H9 (cell line): ENCODE measurements around the gene KRT2. TPM values are rescaled to one million over a fixed set of nuclear protein-coding genes. Genes with fewer than 3 reads are reported as not detected.

Source experiments
- DNase-seq: peaks from one replicate; pipeline ENCODE4 v3.0.0-alpha.2; 2017
- H2AFZ ChIP-seq: one replicate; pipeline ENCODE4 v1.6.1; 2013; ENCODE audit warnings: mild to moderate bottlenecking, low read length, control low read depth, moderate library complexity
- H2AK5ac ChIP-seq: 2 replicates; pipeline ENCODE4 v1.6.1; 2013; ENCODE audit warnings: low read length, control low read depth, mixed read lengths; ENCODE audit not compliant: insufficient read length
- H2BK120ac ChIP-seq: one replicate; pipeline ENCODE4 v1.6.1; 2013; ENCODE audit warnings: low read depth, mild to moderate bottlenecking, low read length, control low read depth, inconsistent platforms; ENCODE audit not compliant: poor library complexity, severe bottlenecking
- H2BK12ac ChIP-seq: 2 replicates; pipeline ENCODE4 v1.6.1; 2013; ENCODE audit warnings: low read length, control low read depth, mixed read lengths, low read depth; ENCODE audit not compliant: insufficient read length
- H2BK15ac ChIP-seq: 2 replicates; pipeline ENCODE4 v1.6.1; 2013; ENCODE audit warnings: low read depth, low read length, control low read depth
- H2BK20ac ChIP-seq: one replicate; pipeline ENCODE4 v1.6.1; 2013; ENCODE audit warnings: low read depth, mild to moderate bottlenecking, low read length, control low read depth, inconsistent platforms; ENCODE audit not compliant: poor library complexity, severe bottlenecking
- H2BK5ac ChIP-seq: 2 replicates; pipeline ENCODE4 v1.6.1; 2013; ENCODE audit warnings: low read length, control low read depth, mixed read lengths; ENCODE audit not compliant: insufficient read length
- H3K14ac ChIP-seq: 2 replicates; pipeline ENCODE4 v1.6.1; 2013; ENCODE audit warnings: low read length, control low read depth; ENCODE audit not compliant: insufficient read depth
- H3K18ac ChIP-seq: 2 replicates; pipeline ENCODE4 v1.6.1; 2013; ENCODE audit warnings: low read depth, mild to moderate bottlenecking, mixed read lengths, low read length, control low read depth; ENCODE audit not compliant: insufficient read length
- H3K23ac ChIP-seq: 2 replicates; pipeline ENCODE4 v1.6.1; 2013; ENCODE audit warnings: low read length, control low read depth, mixed read lengths, low read depth; ENCODE audit not compliant: insufficient read length
- H3K23me2 ChIP-seq: 2 replicates; pipeline ENCODE4 v1.6.1; 2013; ENCODE audit warnings: low read depth, mild to moderate bottlenecking, mixed read lengths, low read length, control low read depth; ENCODE audit not compliant: insufficient read length, poor library complexity, severe bottlenecking
- H3K27ac ChIP-seq: 2 replicates; pipeline ENCODE4 v1.5.1; 2013; ENCODE audit warnings: low read length, control low read depth, mixed read lengths, low read depth; ENCODE audit not compliant: insufficient read length
- H3K27me3 ChIP-seq: 2 replicates; pipeline ENCODE4 v1.6.1; 2013; ENCODE audit warnings: low read length, control low read depth, inconsistent platforms; ENCODE audit not compliant: insufficient read depth
- H3K4ac ChIP-seq: 2 replicates; pipeline ENCODE4 v1.6.1; 2013; ENCODE audit warnings: low read depth, mild to moderate bottlenecking, control low read depth, inconsistent platforms, low read length, moderate library complexity
- H3K4me1 ChIP-seq: 2 replicates; pipeline ENCODE4 v1.6.1; 2013; ENCODE audit warnings: low read length, control low read depth, inconsistent platforms; ENCODE audit not compliant: insufficient read depth
- H3K4me2 ChIP-seq: 2 replicates; pipeline ENCODE4 v1.6.1; 2013; ENCODE audit warnings: low read length, control low read depth, mixed read lengths; ENCODE audit not compliant: insufficient read length, insufficient read depth
- H3K56ac ChIP-seq: 2 replicates; pipeline ENCODE4 v1.6.1; 2013; ENCODE audit warnings: low read depth, mild to moderate bottlenecking, mixed read lengths, low read length, control low read depth; ENCODE audit not compliant: insufficient read length
- H3K79me1 ChIP-seq: 2 replicates; pipeline ENCODE4 v1.6.1; 2013; ENCODE audit warnings: low read depth, mild to moderate bottlenecking, moderate library complexity, low read length, control low read depth, inconsistent platforms; ENCODE audit not compliant: insufficient read depth, poor library complexity, severe bottlenecking
- H3K79me2 ChIP-seq: 2 replicates; pipeline ENCODE4 v1.6.1; 2013; ENCODE audit warnings: low read length, control low read depth, inconsistent platforms; ENCODE audit not compliant: insufficient read depth
- H3K9ac ChIP-seq: 2 replicates; pipeline ENCODE4 v1.6.1; 2013; ENCODE audit warnings: low read length, control low read depth, mixed read lengths; ENCODE audit not compliant: insufficient read length; ENCODE audit errors: extremely low read depth
- H3K9me3 ChIP-seq: one replicate; pipeline ENCODE4 v1.6.1; 2013; ENCODE audit warnings: low read depth, low read length, inconsistent platforms; ENCODE audit not compliant: control insufficient read depth
- H3T11ph ChIP-seq: one replicate; pipeline ENCODE4 v1.6.1; 2013; ENCODE audit warnings: mild to moderate bottlenecking, low read length, control low read depth, inconsistent platforms
- H4K20me1 ChIP-seq: one replicate; pipeline ENCODE4 v1.6.1; 2013; ENCODE audit not compliant: control insufficient read depth, insufficient read length, insufficient read depth
- H4K5ac ChIP-seq: 2 replicates; pipeline ENCODE4 v1.6.1; 2013; ENCODE audit warnings: low read depth, mild to moderate bottlenecking, mixed read lengths, low read length, control low read depth; ENCODE audit not compliant: insufficient read length
- H4K8ac ChIP-seq: replicated peaks from 2 replicates; pipeline ENCODE4 v1.6.1; 2013; ENCODE audit warnings: low read length, control low read depth, mixed read lengths, low read depth; ENCODE audit not compliant: insufficient read length
- H4K91ac ChIP-seq: 2 replicates; pipeline ENCODE4 v1.6.1; 2013; ENCODE audit warnings: low read depth, mild to moderate bottlenecking, moderate library complexity, mixed read lengths, low read length, control low read depth; ENCODE audit not compliant: insufficient read length
- H3K27ac Mint-ChIP-seq, 3 experiments: 2 replicates in 2 of 3; 3 replicates in 1 of 3; pipeline ENCODE4 v1.8.0; 2020 to 2021; ENCODE audit warnings: mixed read lengths in 3 of 3, mild to moderate bottlenecking in 1 of 3, moderate library complexity in 1 of 3
- H3K27me3 Mint-ChIP-seq: 2 replicates; pipeline ENCODE4 v1.8.0; 2021; ENCODE audit warnings: low read depth, mild to moderate bottlenecking, moderate library complexity, mixed read lengths
- H3K36me3 Mint-ChIP-seq, 3 experiments: 2 replicates in 2 of 3; 3 replicates in 1 of 3; pipeline ENCODE4 v1.8.0; 2020 to 2021; ENCODE audit warnings: low read depth in 3 of 3, mixed read lengths in 3 of 3; ENCODE audit not compliant: insufficient read depth in 1 of 3
- H3K4me1 Mint-ChIP-seq, 2 experiments: 2 replicates each; pipeline ENCODE4 v1.8.0; 2020; ENCODE audit warnings: mixed read lengths in 2 of 2
- H3K4me3 Mint-ChIP-seq, 2 experiments: 2 replicates in 1 of 2; 3 replicates in 1 of 2; pipeline ENCODE4 v1.8.0; 2020 to 2021; ENCODE audit warnings: mild to moderate bottlenecking in 2 of 2, mixed read lengths in 2 of 2, moderate library complexity in 1 of 2
- H3K9me3 Mint-ChIP-seq, 2 experiments: 2 replicates in 1 of 2; 3 replicates in 1 of 2; pipeline ENCODE4 v1.8.0; 2020; ENCODE audit warnings: mild to moderate bottlenecking in 2 of 2, mixed read lengths in 2 of 2, moderate library complexity in 1 of 2
- CTCF ChIP-seq: fragments of 200-600 bp; sonication (generic); conservative IDR thresholded peaks from 3 replicates; pipeline ENCODE4 v1.8.0; 2021; ENCODE audit warnings: antibody characterized with exemption, mild to moderate bottlenecking
- WGBS: extraction: QIAGEN DNeasy Blood & Tissue Kit; methylation state at CpG from one replicate; pipeline ENCODE4 v1.1.7; 2013; ENCODE audit warnings: missing lambda C conversion rate, low lambda C conversion rate, mixed read lengths; ENCODE audit not compliant: insufficient read length; ENCODE audit errors: extremely low coverage; 5-methylcytosine and 5-hydroxymethylcytosine counted together
- total RNA-seq: library from RNA; stranded (reverse); gene quantifications from 2 replicates; pipeline ENCODE4 v1.2.1, GENCODE V29; 2021

Gene KRT2
- total RNA-seq, 1 experiment from 2014 or later: not detected

- Histone ChIP-seq H3K18ac (no peak overlapping the region), H3K23me2 (peaks cover 9% of the 10 kb centered on the region), H3K4me2 (no peak overlapping the region), H3K4ac (no peak overlapping the region), H4K5ac (no peak overlapping the region), H2BK15ac (no peak overlapping the region), H3K56ac (no peak overlapping the region), H3K27ac (no peak overlapping the region), H3K9ac (no peak overlapping the region), H3K14ac (no peak overlapping the region; the same call in 1 of the 2 replicates), H3T11ph (no peak overlapping the region), H4K20me1 (peaks cover 2% of the 10 kb centered on the region), H4K91ac (no peak overlapping the region), H2BK12ac (no peak overlapping the region), H3K79me1 (no peaks in the 10 kb centered on the region), H3K27me3 (no peaks in the 10 kb centered on the region; the same call in 1 of the 2 replicates), H3K23ac (no peak overlapping the region), H3K9me3 (no peaks in the 10 kb centered on the region), H4K8ac (no peak overlapping the region), H2BK5ac (no peak overlapping the region), H3K4me1 (peaks cover 3% of the 10 kb centered on the region; the same call in 1 of the 2 replicates), H2AFZ (no peak overlapping the region), H2AK5ac (no peak overlapping the region), H2BK120ac (no peak overlapping the region), H2BK20ac (no peak overlapping the region), H3K79me2 (no peaks in the 10 kb centered on the region)
- no peak for TF ChIP-seq CTCF
- no peak overlapping the region for H3K4me3 Mint-ChIP-seq
- peaks cover 23 to 24% of the 10 kb centered on the region in 2 experiments for H3K4me1 Mint-ChIP-seq
- H3K9me3 Mint-ChIP-seq: no peaks in the 10 kb centered on the region
- no peak overlapping the region for H3K27ac Mint-ChIP-seq
- no CpG with 5 or more reads among the region's 3 CpGs for WGBS
- no peak for DNase-seq
- peaks cover 48% of the 10 kb centered on the region for H3K27me3 Mint-ChIP-seq
- no peaks in the 10 kb centered on the region for H3K36me3 Mint-ChIP-seq
Observed at GRCh38 chr12:52695039-52695438, 43.0 kb upstream of the KRT2 start.
